Measurements from ENCODE around the gene ELF1. TPM values are rescaled to one million over a fixed set of nuclear protein-coding genes. Genes with fewer than 3 reads are reported as not detected.

The ELF1 gene
- total RNA-seq, 3 donors from 2014 or later (not counting 1 experiment from before 2014, with no cell fraction given): 174 to 216 (median 193) TPM

DNA sequence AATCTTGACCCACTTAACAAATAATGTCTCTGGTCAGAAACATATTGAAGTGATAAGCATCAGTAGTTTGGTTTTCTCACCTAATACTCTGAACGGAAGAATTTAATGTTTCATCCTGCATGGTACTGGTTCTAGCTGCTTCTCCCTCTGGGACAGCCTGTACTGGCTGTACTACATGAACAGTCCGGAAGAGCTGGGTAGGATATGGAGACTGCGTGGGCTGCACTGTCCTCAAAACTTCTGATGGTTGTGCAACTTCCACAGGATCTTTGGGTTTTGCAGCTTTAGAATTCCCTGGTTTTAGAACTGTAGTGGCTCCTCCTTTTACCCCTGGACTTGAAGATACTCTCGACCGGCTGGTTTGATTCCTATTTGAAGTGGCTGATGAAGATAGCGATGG, 78.3 kb downstream of the ELF1 start:
- DNase-seq (no peak), ATAC-seq (peak in 1 of 3 donors; percentile 30)
- intact Hi-C loops (cut with micrococcal nuclease): no loop called here
- Histone ChIP-seq H3K27ac (ENCODE audit: low read length) (no peak overlapping the region), H3K27me3 (ENCODE audit: control insufficient read depth, insufficient read depth, low read length) (no peaks in the 10 kb centered on the region), H3K36me3 (ENCODE audit: control insufficient read depth, insufficient read depth, low read length) (peaks cover 80% of the 10 kb centered on the region), H3K4me3 (ENCODE audit: low read length) (no peak overlapping the region), H3K4me1 (ENCODE audit: control insufficient read depth, insufficient read depth, low read length) (no peaks in the 10 kb centered on the region), H3K9me3 (ENCODE audit: control insufficient read depth, insufficient read depth, low read length) (no peaks in the 10 kb centered on the region)
- H3K36me3 Mint-ChIP-seq: peaks cover 22% of the 10 kb centered on the region
- 79% methylated on average over 3 of the region's 6 CpGs for WGBS (ENCODE audit: insufficient coverage)
- H3K4me1 Mint-ChIP-seq: peaks cover 36 to 44% of the 10 kb centered on the region in 2 donors
- H3K27me3 Mint-ChIP-seq (ENCODE audit: low read depth in 2 of 2): no peaks in the 10 kb centered on the region
- no peaks in the 10 kb centered on the region for H3K9me3 Mint-ChIP-seq
- TF ChIP-seq, protein P1, sequence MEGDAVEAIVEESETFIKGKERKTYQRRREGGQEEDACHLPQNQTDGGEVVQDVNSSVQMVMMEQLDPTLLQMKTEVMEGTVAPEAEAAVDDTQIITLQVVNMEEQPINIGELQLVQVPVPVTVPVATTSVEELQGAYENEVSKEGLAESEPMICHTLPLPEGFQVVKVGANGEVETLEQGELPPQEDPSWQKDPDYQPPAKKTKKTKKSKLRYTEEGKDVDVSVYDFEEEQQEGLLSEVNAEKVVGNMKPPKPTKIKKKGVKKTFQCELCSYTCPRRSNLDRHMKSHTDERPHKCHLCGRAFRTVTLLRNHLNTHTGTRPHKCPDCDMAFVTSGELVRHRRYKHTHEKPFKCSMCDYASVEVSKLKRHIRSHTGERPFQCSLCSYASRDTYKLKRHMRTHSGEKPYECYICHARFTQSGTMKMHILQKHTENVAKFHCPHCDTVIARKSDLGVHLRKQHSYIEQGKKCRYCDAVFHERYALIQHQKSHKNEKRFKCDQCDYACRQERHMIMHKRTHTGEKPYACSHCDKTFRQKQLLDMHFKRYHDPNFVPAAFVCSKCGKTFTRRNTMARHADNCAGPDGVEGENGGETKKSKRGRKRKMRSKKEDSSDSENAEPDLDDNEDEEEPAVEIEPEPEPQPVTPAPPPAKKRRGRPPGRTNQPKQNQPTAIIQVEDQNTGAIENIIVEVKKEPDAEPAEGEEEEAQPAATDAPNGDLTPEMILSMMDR (IDR thresholded peaks at IDR 0.05): no peak
- peak overlapping the region; percentile 71 to 77 for H3K27ac Mint-ChIP-seq
- H3K4me3 Mint-ChIP-seq: no peak overlapping the region

DNA sequence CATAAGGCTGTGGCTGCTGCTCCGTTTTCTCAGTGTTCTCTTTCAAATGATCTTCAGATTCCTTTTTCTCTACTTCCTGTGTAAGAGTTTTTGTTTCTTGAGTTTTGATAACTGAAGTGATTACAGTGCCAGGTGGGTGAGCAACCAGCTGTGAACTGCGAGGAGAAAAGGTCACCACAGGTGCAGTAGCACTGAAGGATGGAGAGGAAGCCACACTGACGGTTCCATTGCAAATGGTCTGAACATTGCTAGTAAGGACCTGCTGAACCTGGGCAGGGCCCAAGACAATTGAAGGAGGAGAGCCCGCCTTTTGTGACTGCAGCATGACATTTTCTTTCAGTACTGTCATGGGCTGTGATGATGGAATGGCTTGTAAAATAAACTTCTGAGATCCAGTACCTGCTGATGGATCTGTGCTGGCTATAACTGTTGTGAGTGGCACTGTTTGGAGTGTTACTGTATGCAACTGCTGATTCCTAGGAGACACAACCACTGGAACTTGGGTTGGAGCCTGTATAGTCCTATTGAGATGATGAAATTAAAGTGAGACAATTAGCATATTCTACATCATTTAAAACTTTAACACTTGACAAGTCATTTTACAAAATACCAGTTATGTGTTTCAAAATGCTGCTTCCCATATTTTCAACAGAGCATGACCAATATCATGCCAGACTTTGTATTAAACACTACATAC, 85.5 kb downstream of the ELF1 start:
- H3K9me3 Mint-ChIP-seq: no peaks in the 10 kb centered on the region
- intact Hi-C loops (cut with micrococcal nuclease): no loop called here
- H3K27me3 Mint-ChIP-seq (ENCODE audit: low read depth in 2 of 2): no peaks in the 10 kb centered on the region
- Histone ChIP-seq H3K27me3 (ENCODE audit: control insufficient read depth, insufficient read depth, low read length) (no peaks in the 10 kb centered on the region), H3K4me3 (ENCODE audit: low read length) (no peak overlapping the region), H3K9me3 (ENCODE audit: control insufficient read depth, insufficient read depth, low read length) (no peaks in the 10 kb centered on the region), H3K27ac (ENCODE audit: low read length) (no peak overlapping the region), H3K4me1 (ENCODE audit: control insufficient read depth, insufficient read depth, low read length) (no peaks in the 10 kb centered on the region), H3K36me3 (ENCODE audit: control insufficient read depth, insufficient read depth, low read length) (peaks cover 63% of the 10 kb centered on the region)
- TF ChIP-seq, protein P1 (IDR thresholded peaks at IDR 0.05): no peak
- ATAC-seq: no peak
- H3K36me3 Mint-ChIP-seq: no peaks in the 10 kb centered on the region
- peaks cover 18 to 37% of the 10 kb centered on the region in 2 donors for H3K4me1 Mint-ChIP-seq
- H3K4me3 Mint-ChIP-seq: no peak overlapping the region
- DNase-seq: peak in 1 of 2 donors; percentile 14
- peak overlapping the region; percentile 59 to 70 for H3K27ac Mint-ChIP-seq
- 63% methylated on average over 4 of the region's 4 CpGs for WGBS (ENCODE audit: insufficient coverage)

DNA sequence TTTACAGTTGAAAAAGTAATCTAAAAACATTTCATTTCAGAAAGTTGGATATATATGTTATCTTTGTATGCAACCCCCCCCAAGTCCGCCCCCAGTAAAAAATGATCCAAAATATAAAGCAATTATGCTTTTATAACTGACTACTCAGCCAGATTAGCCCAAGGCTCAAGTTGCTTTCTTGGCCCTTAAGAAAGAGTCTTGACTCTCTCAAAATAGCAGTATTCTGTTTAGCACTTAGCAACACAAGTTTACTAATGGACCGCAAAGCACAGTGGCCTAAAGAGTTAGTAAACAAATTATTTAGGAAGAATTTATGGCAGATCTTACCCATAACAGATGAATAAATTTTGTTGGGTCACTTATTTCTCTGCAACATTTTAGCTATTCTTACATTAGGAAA, 86.9 kb downstream of the ELF1 start:
- Mint-ChIP-seq H3K4me1 (peaks cover 20 to 39% of the 10 kb centered on the region in 2 donors), H3K9me3 (no peaks in the 10 kb centered on the region)
- no CpG with 5 or more reads among the region's 2 CpGs for WGBS (ENCODE audit: insufficient coverage)

More for the DNA sequence above, 86.9 kb downstream of the ELF1 start:
- H3K27me3 Mint-ChIP-seq (ENCODE audit: low read depth in 2 of 2): no peaks in the 10 kb centered on the region
- DNase-seq (no peak), ATAC-seq (no peak)
- no peaks in the 10 kb centered on the region for H3K27me3 ChIP-seq (ENCODE audit: control insufficient read depth, insufficient read depth, low read length)
- H3K4me3 ChIP-seq (ENCODE audit: low read length): no peak overlapping the region
- H3K4me1 ChIP-seq (ENCODE audit: control insufficient read depth, insufficient read depth, low read length): no peaks in the 10 kb centered on the region
- TF ChIP-seq, protein P1 (IDR thresholded peaks at IDR 0.05): no peak
- H3K27ac Mint-ChIP-seq: peak overlapping the region in 1 of 2 donors; percentile 70
- H3K27ac ChIP-seq (ENCODE audit: low read length): no peak overlapping the region
- no peaks in the 10 kb centered on the region for H3K36me3 Mint-ChIP-seq
- peaks cover 55% of the 10 kb centered on the region for H3K36me3 ChIP-seq (ENCODE audit: control insufficient read depth, insufficient read depth, low read length)
- intact Hi-C loops (cut with micrococcal nuclease): no loop called here
- no peaks in the 10 kb centered on the region for H3K9me3 ChIP-seq (ENCODE audit: control insufficient read depth, insufficient read depth, low read length)
- no peak overlapping the region for H3K4me3 Mint-ChIP-seq

Data from natural killer cell (primary cell).